Spleen (tissue), 11 donors: ENCODE results near the gene FGD6. TPM values are rescaled to one million over a fixed set of nuclear protein-coding genes. Genes with fewer than 3 reads are reported as not detected.

Experiments
- DNase-seq: peaks from one replicate; pipeline ENCODE4 v3.0.0-alpha.2; 2020
- H3K27ac ChIP-seq, 8 donors: fragments of 200-600 bp; sonication (generic) in 7 of 8; 1 replicate in 4 of 8; 2 replicates in 4 of 8; pipeline versions ENCODE4 v1.5.0 to v1.8.0; 2016 to 2021; ENCODE audit warnings: inconsistent platforms in 4 of 8, mild to moderate bottlenecking in 4 of 8, moderate library complexity in 1 of 8
- H3K27me3 ChIP-seq, 7 donors: fragments of 200-600 bp; sonication (generic) in 6 of 7; replicated peaks in 1 of 7; 1 replicate in 4 of 7; 2 replicates in 3 of 7; pipeline versions ENCODE4 v1.5.0 to v1.8.0; 2016 to 2021; ENCODE audit warnings: inconsistent platforms in 3 of 7, mild to moderate bottlenecking in 1 of 7
- H3K36me3 ChIP-seq, 6 donors: fragments of 200-600 bp; sonication (generic) in 5 of 6; 1 replicate in 4 of 6; 2 replicates in 2 of 6; pipeline versions ENCODE4 v1.5.0 to v1.8.0; 2016 to 2021; ENCODE audit warnings: inconsistent platforms in 2 of 6
- H3K4me1 ChIP-seq, 6 donors: fragments of 200-600 bp; sonication (generic) in 5 of 6; 1 replicate in 3 of 6; 2 replicates in 3 of 6; pipeline versions ENCODE4 v1.5.0 to v1.8.0; 2016 to 2021; ENCODE audit warnings: inconsistent platforms in 3 of 6
- H3K4me3 ChIP-seq, 8 donors: fragments of 200-600 bp; sonication (generic) in 7 of 8; 1 replicate in 4 of 8; 2 replicates in 4 of 8; pipeline versions ENCODE4 v1.5.0 to v1.8.0; 2016 to 2021; ENCODE audit warnings: inconsistent platforms in 4 of 8, mild to moderate bottlenecking in 4 of 8, moderate library complexity in 2 of 8
- H3K9me3 ChIP-seq, 8 donors: fragments of 200-600 bp; sonication (generic) in 7 of 8; 1 replicate in 4 of 8; 2 replicates in 4 of 8; pipeline versions ENCODE4 v1.5.0 to v1.8.0; 2016 to 2021; ENCODE audit warnings: inconsistent platforms in 4 of 8
- CTCF ChIP-seq, 11 experiments: fragments of 200-600 bp in 7 of 11; fragments of 450-650 bp in 4 of 11; sonication (generic) in 4 of 11; IDR thresholded peaks in 8 of 11; conservative IDR thresholded peaks in 3 of 11; 1 replicate in 7 of 11; 2 replicates in 4 of 11; pipeline versions ENCODE4 v1.4.0 to v1.8.0; 2016 to 2021; ENCODE audit warnings: antibody characterized with exemption in 11 of 11, inconsistent platforms in 4 of 11, mild to moderate bottlenecking in 1 of 11
- POLR2A ChIP-seq, 3 donors: fragments of 450-650 bp; IDR thresholded peaks; one replicate each; pipeline ENCODE4 v1.5.1; 2017; ENCODE audit warnings: antibody characterized with exemption in 3 of 3, mild to moderate bottlenecking in 1 of 3
- POLR2AphosphoS5 ChIP-seq, 3 donors: sonication (generic); formaldehyde crosslinking; IDR thresholded peaks; one replicate each; pipeline ENCODE4 v1.5.1; 2017; ENCODE audit warnings: antibody characterized with exemption in 3 of 3
- WGBS, 5 donors: extraction: QIAGEN DNeasy Blood & Tissue Kit in 3 of 5; methylation state at CpG; one replicate each; pipeline versions ENCODE4 v1.1.5 to v1.1.7; 2013 to 2018; 5-methylcytosine and 5-hydroxymethylcytosine counted together
- intact Hi-C: fragments of 100-400 bp; cut with DNase I; formaldehyde crosslinking; loops from one replicate; pipeline ENCODE4 v1.15.0; 2023; ENCODE audit warnings: low total_unique reads
- polyA plus RNA-seq, 3 donors: library from polyadenylated mRNA; stranded (reverse); fragments of 200-250 nt; gene quantifications; one replicate each; pipeline ENCODE4 v1.2.1, GENCODE V29; 2013
- total RNA-seq, 7 donors: library from RNA; depleted of rRNA in 3 of 7; stranded (reverse); fragments of >200 nt in 3 of 7; fragmentation: NEBNext Ultra II Directional in 4 of 7; extraction: Animal tissue kit (Norgen Biotek cat#: 25700) in 4 of 7; gene quantifications; one replicate each; pipeline versions ENCODE4 v1.1.0 to v1.2.1, GENCODE V29; 2016 to 2021
- donor health status: healthy with polysubstance abuse.
- donor health status: DM: no; HTN: no; CAD: no; lungs with moderate emphysema.
- donor health status: DM: no; HTN: no; CAD: no.
- donor health status: Bipolar disorder and iron deficiency.
- donor health status: healthy.
- donor health status: DM: no; HTN: no; CAD: no.
- donor health status: DM: yes; HTN: yes; CAD: no.

The FGD6 gene
- total and polyA plus RNA-seq, 10 donors, result 0.78 to 13.0 (median 10.4) TPM

- 93 to 99% (median 98%) methylated on average over 3 of the region's 3 CpGs for WGBS, 5 donors
- no peak for TF ChIP-seq CTCF (IDR thresholded peaks at IDR 0.05 in 8 of 11, conservative IDR thresholded peaks at IDR 0.05 in 3 of 11)
- no peak for TF ChIP-seq POLR2A (IDR thresholded peaks at IDR 0.05)
- no peak for TF ChIP-seq POLR2AphosphoS5 (IDR thresholded peaks at IDR 0.05)
- Histone ChIP-seq H3K27ac (no peak overlapping the region), H3K4me3 (no peak overlapping the region), H3K36me3 (peaks cover 0 to 100% (median 82%) of the 10 kb centered on the region in 6 donors), H3K4me1 (no peaks in the 10 kb centered on the region), H3K27me3 (no peaks in the 10 kb centered on the region), H3K9me3 (no peaks in the 10 kb centered on the region)
- intact Hi-C loops, result no loop called here
- no peak for DNase-seq
Observed at GRCh38 chr12:95057424-95057823, 159.8 kb downstream of the FGD6 start.

- intact Hi-C loops, result no loop called here
- no peak overlapping the region for H3K27ac ChIP-seq
- WGBS, 5 donors, result 81 to 99% (median 83%) methylated on average over 2 of the region's 2 CpGs
- TF ChIP-seq POLR2A (IDR thresholded peaks at IDR 0.05), result no peak
- TF ChIP-seq POLR2AphosphoS5 (IDR thresholded peaks at IDR 0.05), result no peak
- TF ChIP-seq CTCF (IDR thresholded peaks at IDR 0.05 in 8 of 11, conservative IDR thresholded peaks at IDR 0.05 in 3 of 11), result no peak
- no peak overlapping the region for H3K4me3 ChIP-seq
- H3K36me3 ChIP-seq, result peaks cover 0 to 100% (median 76%) of the 10 kb centered on the region in 6 donors
- H3K9me3 ChIP-seq, result no peaks in the 10 kb centered on the region
- H3K4me1 ChIP-seq, result no peaks in the 10 kb centered on the region
- no peak for DNase-seq
- no peaks in the 10 kb centered on the region for H3K27me3 ChIP-seq
Observed at GRCh38 chr12:95055057-95055456, 162.2 kb downstream of the FGD6 start.

- Histone ChIP-seq H3K4me1 (no peaks in the 10 kb centered on the region), H3K9me3 (no peaks in the 10 kb centered on the region), H3K27me3 (no peaks in the 10 kb centered on the region), H3K4me3 (no peak overlapping the region), H3K27ac (no peak overlapping the region), H3K36me3 (peaks cover 0 to 100% (median 72%) of the 10 kb centered on the region in 6 donors)
- DNase-seq, result no peak
- intact Hi-C loops, result no loop called here
- 84 to 96% (median 93%) methylated on average over 2 of the region's 2 CpGs for WGBS, 5 donors
- no peak for TF ChIP-seq POLR2A (IDR thresholded peaks at IDR 0.05)
- no peak for TF ChIP-seq POLR2AphosphoS5 (IDR thresholded peaks at IDR 0.05)
- TF ChIP-seq CTCF (IDR thresholded peaks at IDR 0.05 in 8 of 11, conservative IDR thresholded peaks at IDR 0.05 in 3 of 11), result no peak
Observed at GRCh38 chr12:95054206-95054605, 163.1 kb downstream of the FGD6 start.

GRCh38 chr12:95051241-95051640, 166.0 kb downstream of the FGD6 start:
- H3K9me3 ChIP-seq, result no peaks in the 10 kb centered on the region
- H3K4me1 ChIP-seq, result no peaks in the 10 kb centered on the region
- no peak for DNase-seq
- WGBS, 5 donors, result 91 to 98% (median 94%) methylated on average over 4 of the region's 4 CpGs
- peaks cover 0 to 100% (median 66%) of the 10 kb centered on the region in 6 donors for H3K36me3 ChIP-seq
- intact Hi-C loops, result no loop called here
- no peak overlapping the region for H3K4me3 ChIP-seq
- H3K27me3 ChIP-seq, result no peaks in the 10 kb centered on the region
- TF ChIP-seq POLR2A (IDR thresholded peaks at IDR 0.05) (no peak), POLR2AphosphoS5 (IDR thresholded peaks at IDR 0.05) (no peak), CTCF (IDR thresholded peaks at IDR 0.05 in 8 of 11, conservative IDR thresholded peaks at IDR 0.05 in 3 of 11) (no peak)
- no peak overlapping the region for H3K27ac ChIP-seq
